KOPT-K1 (cell line): ENCODE data around the gene DERL2.

Source experiments
- H3K27ac ChIP-seq: fragments of 200-600 bp; sonication (generic); 2 replicates; pipeline ENCODE4 v1.5.1; 2016; ENCODE audit warnings: antibody characterized with exemption, mild to moderate bottlenecking, low read depth, low read length; ENCODE audit not compliant: poor library complexity, severe bottlenecking
- H3K36me3 ChIP-seq: fragments of 200-600 bp; sonication (generic); 2 replicates; pipeline ENCODE4 v1.5.1; 2017; ENCODE audit warnings: antibody characterized with exemption, mild to moderate bottlenecking, low read length, moderate library complexity; ENCODE audit not compliant: insufficient read depth
- H3K9me3 ChIP-seq: fragments of 200-600 bp; sonication (generic); 2 replicates; pipeline ENCODE4 v1.5.1; 2017; ENCODE audit warnings: antibody characterized with exemption, low read length, mild to moderate bottlenecking; ENCODE audit not compliant: insufficient read depth, poor library complexity, severe bottlenecking

The DERL2 gene

DNA sequence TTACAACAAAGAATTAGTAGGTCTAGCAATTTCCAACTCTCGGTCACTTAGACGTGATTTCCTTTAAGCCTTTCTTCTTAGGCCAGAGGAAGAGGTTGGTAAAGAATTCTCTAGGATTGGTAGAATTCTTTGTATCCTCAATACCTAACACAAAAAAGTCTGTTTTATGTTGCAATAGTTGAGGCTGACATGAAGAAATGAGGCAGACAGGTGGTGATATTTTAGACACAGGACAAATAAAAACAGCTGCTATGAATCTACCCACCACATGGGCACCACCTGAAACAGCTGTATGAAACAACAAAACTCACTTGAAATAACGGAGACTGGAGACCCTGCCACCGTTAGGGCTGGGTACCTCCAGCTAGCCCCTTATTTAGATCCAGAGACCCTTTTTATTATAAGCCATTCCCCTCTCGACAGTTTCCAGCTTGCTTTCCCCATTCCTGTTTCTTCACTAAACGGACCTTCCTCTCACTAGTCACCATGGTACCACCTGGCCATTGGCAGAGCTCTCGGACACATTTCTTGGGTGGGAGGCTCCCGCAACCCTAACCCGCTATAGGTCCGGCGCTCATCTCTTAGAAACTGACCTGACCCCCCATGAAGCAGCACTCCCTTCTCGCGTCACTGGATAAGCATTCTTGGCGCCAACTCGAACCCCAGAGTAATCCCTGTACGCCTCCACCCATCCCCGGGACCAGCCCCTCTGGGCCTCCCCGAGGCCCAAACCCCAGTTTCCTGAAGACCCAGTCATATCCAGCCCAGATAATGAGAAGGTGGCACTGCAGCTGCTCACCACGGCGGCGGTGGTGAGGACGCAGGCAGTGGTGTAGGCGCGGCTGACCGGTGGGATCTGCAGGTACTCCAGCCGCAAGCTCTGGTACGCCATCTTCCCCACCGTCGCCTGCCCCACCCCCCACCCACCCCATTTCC, at the start of gene DERL2:
DERL2 (minus strand) TSS at position 909 of the 936 bp plus-strand sequence; CDS start at position 892, 17 bp downstream.
- Histone ChIP-seq H3K27ac (peak within 1 kb of the TSS; percentile 95), H3K36me3 (peaks cover 73% of the 10 kb centered on the region), H3K9me3 (no peaks in the 10 kb centered on the region)

DNA sequence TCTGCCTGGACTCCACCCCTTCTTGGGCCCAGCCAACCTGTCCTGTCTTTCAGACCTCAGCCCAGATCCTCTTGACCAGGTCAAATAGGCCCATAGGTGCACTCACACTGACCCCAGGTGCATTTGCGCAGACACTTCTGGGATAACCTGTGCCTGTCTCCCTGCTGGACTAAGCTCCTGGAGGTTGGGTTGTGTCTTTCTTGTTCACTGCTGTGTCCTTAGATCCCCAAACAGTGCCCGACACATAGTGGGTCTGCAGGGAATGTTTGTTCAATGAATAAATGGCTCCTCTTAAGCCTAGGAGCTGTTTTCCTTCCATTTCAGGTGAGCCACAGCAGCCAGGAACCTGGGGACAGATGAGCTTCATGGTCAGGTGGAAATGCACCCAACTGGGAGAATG, 49.5 kb upstream of the DERL2 start:
- H3K36me3 ChIP-seq = no peaks in the 10 kb centered on the region
- no peaks in the 10 kb centered on the region for H3K9me3 ChIP-seq
- no peak overlapping the region for H3K27ac ChIP-seq

DNA sequence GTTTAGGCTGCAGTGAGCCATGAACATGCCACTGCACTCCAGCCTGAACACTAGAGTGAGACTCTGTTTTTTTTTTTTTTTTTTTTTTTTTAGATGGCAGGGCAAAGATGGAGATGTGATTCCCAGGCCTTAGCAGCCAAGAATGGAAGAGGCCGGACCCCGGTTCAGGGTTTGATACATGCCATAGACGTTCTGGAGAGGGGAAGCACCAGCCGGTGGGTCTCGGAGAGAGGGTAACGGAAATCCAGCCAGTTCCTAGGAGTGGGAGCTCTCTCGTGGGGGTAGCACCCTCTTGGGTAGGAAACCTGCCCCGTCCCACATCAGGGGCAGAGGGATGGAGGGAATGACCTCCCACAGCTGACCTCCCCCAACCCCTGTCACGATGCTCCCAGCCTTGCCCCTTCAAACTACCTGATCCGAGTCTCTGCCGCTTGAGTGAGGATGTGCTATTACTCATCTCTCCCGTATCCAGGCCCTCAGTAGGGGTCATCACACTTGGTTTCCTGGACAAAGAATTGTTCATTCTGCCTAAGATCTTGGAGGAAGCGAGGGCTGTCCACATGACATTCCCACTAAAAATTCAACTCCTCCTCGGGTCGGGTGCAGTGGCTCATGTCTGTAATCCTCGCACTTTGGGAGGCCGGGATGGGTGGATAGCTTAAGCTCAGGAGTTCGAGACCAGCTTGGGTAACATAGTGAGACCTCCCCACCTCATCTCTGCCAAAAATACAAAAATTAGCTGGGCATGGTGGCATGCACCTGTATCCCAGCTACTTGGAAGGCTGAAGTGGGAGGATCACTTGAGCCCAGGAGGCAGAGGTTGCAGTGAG, 47.7 kb upstream of the DERL2 start:
- H3K36me3 ChIP-seq = no peaks in the 10 kb centered on the region
- no peaks in the 10 kb centered on the region for H3K9me3 ChIP-seq
- H3K27ac ChIP-seq = no peak overlapping the region

DNA sequence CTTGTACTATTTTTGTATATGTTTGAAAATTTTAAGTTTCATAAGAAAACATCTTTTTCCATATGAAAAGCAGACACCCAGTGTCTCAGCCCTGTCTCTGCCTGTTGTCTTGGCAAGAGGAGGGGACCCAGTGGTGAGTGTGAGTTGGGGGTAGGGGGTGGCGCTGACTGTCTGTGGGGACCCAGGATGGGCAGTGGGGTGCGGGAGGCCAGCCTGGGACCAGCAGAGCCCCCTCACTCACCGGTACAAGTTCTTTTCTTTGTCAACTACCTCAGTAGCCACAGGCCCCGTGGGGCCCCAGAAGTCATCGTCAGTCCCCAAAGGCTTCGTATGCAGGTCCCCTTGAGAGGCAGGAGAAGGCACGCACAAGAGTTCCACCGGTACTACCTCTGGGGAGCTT, 46.6 kb upstream of the DERL2 start:
- Histone ChIP-seq H3K9me3 (no peaks in the 10 kb centered on the region), H3K27ac (no peak overlapping the region), H3K36me3 (no peaks in the 10 kb centered on the region)

DNA sequence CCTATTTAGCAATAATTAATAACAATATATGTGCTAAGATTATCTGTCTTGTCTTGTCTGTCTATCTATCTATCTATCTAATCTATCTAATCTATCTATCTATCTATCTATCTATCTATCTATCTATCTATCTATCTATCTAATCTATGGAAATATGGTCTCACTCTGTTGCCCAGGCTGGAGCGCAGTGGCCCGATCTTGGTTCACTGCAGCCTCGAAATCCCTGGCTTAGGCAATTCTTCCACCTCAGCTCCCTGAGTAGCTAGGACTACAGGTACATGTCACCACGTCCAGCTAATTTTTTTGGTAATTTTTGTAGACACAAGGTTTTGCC, 45.1 kb upstream of the DERL2 start:
- Histone ChIP-seq H3K36me3 (no peaks in the 10 kb centered on the region), H3K27ac (no peak overlapping the region), H3K9me3 (no peaks in the 10 kb centered on the region)

DNA sequence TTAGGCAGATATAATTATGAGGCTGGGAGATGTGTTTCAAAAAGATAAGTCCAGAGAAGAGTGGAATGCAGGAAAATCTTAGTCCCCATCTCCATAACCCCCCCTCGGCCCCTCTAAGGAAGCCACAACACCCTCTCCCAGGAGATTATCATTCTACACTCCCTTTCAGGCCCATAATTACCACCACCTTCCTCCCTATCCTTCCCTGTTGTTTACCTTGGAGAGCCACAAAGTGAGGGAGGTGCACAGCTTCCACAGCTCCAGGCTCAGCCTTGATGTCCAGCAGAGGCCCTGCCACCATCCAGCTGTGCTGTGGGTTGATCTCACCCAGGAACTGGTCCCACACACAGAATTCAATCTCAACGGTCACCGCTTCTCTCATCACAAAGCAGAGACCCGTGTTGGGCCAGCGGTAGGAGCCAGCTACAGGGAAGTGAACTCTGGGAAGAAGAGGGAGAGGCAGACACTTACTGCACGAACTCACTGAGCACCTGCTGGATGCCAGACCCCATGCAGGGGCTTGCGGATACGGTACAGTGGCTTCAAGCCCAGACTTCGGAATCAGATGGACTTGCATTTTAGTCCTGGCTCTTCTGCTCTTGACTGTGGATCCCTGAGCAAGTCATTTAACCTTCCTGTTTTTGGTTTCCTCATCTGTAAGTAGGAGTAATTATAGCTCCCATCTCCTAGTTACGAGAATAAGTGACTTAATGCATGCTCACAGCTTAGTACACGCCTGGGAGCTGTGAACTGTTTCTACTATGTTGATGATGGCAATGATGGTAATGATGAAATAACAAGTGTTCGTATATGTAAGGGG, 44.5 kb upstream of the DERL2 start:
- Histone ChIP-seq H3K27ac (no peak overlapping the region), H3K36me3 (no peaks in the 10 kb centered on the region), H3K9me3 (no peaks in the 10 kb centered on the region)

DNA sequence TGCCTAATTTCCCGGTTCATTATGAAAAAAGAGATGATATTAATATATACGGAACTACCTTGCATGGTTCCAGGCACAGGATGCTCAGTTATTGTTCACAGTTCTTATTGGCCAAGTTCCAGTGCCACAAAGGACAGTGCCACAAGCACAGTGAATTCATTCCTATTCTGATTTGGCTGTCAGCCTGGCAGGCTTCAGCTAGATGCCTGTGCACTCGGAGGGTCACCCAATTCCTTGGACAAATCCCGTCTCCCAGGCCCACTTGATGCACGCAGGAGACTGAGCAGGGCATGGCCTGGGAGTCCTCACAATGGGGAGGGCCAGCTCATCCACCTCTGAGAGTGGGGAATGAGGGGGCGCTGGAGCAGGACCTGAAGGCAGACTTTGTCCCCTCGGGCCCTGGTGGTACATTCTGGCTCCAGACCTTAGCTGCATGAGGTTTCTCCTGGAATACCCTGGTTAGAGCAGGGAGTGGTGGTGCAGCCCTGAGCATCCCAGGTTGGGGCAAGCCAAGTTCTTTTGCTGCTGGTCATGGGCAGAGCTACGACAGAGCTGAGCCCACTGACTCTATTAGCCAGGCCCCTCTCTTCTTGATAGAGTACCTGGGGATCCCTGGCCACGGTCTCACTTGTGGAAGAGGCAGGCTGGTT, 41.7 kb upstream of the DERL2 start:
- no peak overlapping the region for H3K27ac ChIP-seq
- no peaks in the 10 kb centered on the region for H3K9me3 ChIP-seq
- no peaks in the 10 kb centered on the region for H3K36me3 ChIP-seq

DNA sequence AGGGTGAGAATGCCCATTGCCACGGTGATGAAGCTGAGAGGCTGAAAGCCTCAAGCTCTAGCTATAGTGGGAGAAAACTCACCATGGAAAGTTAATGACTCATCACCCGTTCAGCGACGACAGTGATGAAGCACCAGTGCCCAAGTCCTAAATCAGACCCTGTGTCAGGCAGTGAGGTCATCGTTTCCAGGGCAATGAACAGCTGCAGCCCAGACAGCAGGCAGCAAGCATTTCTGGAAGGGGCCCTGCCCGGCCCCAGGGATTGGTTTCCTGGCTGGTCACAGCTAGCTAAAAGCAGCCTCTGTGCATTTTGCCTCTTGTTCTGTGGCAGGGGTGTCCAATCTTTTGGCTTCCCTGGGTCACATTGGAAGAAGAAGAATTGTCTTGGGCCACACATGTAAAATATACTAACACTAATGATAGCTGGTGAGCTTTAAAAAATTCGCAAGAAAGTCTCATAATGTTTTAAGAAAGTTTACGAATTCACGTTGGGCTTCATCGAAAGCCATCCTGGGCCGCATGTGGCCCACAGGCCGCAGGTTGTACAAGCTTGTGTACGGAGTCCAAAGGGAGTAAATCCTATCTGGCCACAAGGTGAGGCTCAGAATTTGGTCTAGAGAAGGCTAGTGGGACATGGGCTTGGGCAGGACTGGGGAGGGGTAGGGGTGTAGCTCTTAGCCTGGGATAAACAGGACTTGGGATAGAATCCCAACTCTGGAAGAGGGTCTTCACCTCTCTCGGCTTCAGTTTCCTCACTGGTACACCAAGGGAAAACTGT, 41.0 kb upstream of the DERL2 start:
- Histone ChIP-seq H3K36me3 (no peaks in the 10 kb centered on the region), H3K27ac (no peak overlapping the region), H3K9me3 (no peaks in the 10 kb centered on the region)

DNA sequence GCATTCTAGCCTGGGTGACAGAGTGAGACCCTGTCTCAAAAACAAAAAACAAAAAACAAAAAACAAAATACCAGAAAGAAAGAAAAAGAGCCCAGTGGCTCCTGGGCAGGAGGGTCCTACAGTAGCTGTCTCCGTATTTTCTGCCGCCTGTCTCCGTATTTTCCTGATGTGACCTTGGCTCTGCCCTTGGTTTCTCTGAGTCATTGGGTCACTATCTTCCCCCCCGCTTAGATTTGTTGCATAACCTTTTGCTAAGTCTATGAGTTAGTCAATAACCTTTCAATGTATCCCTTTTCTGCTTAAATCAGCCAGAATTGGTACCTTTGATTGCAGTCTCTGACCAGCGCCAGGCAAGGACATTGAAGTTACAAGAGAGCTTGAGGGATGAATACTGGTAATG, 37.3 kb upstream of the DERL2 start:
- no peaks in the 10 kb centered on the region for H3K9me3 ChIP-seq
- H3K36me3 ChIP-seq = no peaks in the 10 kb centered on the region
- no peak overlapping the region for H3K27ac ChIP-seq

DNA sequence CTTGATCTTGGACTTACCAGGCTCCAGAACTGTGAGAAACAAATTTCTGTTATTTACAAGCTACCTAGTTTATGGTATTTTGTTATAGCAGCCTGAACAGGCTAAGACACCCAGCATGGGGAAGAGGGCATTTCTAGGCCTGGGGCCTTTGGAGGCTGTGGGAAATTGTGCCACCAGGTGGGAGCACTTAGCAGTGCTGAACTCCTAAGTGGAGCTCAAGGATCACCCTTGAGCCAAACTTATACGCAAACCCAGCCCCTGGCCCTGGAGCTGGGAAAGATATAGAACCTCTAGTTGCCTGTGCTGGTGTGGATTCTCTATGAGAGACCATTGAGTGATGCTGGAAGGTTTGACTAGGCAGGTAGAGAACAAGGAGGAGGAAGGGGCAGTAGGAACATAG, 36.5 kb upstream of the DERL2 start:
- Histone ChIP-seq H3K36me3 (no peaks in the 10 kb centered on the region), H3K9me3 (no peaks in the 10 kb centered on the region), H3K27ac (no peak overlapping the region)

DNA sequence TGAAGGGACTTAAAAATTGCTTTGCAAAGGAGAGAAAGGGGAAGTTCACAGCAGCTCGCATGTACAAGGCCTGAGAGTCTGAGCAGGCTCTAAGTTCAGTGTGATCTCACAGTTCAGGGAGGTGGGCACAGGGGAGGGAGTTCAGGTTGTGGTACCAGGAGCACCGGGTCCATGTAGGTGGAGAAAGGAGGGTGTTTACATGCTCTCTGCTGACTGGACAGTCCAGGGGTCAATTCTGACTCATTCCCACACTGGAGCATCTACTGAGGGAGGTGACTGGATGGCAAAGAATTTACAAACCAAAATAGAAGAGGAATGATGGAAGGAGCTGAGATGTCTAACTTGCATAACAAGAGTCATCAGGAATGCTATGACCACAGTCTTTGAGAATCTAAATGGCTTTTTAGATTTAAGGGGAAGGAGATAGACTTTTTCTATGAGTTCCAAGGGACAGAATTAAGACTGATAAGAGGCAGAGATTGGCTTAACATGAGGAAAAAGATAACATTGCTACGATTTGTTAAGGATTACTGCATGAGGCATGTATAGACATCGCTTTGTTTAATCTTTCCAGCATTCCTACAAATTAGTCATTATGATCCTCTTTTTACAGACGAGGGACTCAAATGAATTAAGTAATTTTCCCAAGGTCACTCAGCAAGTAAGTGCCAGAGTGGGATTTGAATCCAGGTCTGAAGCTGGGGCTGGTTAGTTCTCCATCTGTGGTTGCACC, 30.2 kb upstream of the DERL2 start:
- no peaks in the 10 kb centered on the region for H3K36me3 ChIP-seq
- no peaks in the 10 kb centered on the region for H3K9me3 ChIP-seq
- no peak overlapping the region for H3K27ac ChIP-seq

DNA sequence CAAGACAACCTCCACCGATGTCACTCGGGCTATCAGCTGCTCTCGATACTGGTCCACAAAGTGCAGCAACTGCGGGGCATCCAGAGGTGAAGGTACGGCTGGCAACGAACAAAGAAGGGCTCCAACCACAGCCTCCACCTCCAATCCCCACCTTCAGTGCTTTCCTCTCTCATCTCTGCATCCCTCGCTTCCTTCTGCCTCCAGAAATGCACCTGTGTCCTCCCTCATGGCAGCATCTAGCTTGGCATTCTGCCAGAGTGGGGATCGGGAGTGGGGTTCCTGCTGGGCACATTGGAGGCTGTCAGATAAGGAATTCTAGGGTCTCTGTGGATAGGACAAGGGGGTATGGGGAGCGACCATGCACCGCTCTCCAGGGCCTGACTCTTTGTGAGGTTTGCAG, 29.0 kb upstream of the DERL2 start:
- Histone ChIP-seq H3K9me3 (no peaks in the 10 kb centered on the region), H3K27ac (no peak overlapping the region), H3K36me3 (no peaks in the 10 kb centered on the region)

DNA sequence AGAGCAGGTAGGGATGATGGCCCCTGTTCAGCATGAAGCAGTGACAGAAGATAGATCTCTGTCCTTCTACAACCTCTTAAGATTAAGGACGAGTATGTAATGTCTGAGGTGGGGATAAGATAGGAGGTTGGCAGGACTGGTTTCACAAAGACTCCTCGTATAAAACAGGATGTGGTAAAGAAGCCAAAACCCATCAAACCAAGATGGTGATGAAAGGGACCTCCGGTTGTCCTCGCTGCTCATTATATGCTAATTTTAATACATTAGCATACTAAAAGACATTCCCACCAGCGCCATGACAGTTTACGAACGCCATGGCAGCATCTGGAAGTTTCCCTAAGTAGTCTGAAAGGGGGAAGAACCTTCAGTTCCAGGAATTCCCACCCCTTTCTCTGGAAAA, 27.6 kb upstream of the DERL2 start:
- Histone ChIP-seq H3K27ac (no peak overlapping the region), H3K9me3 (no peaks in the 10 kb centered on the region), H3K36me3 (no peaks in the 10 kb centered on the region)
